Body of pancreas (tissue), 4 donors: ENCODE results near the gene POU5F2.

ENCODE experiments used
- CTCF ChIP-seq, 7 experiments: fragments of 450-650 bp in 4 of 7; fragments of 200-600 bp in 3 of 7; sonication (generic) in 3 of 7; IDR thresholded peaks; one replicate each; pipeline ENCODE4 v1.5.1; 2016 to 2019; ENCODE audit warnings: antibody characterized with exemption in 7 of 7
- POLR2A ChIP-seq, 3 donors: fragments of 450-650 bp; IDR thresholded peaks; one replicate each; pipeline ENCODE4 v1.6.1; 2016; ENCODE audit warnings: antibody characterized with exemption in 3 of 3, mild to moderate bottlenecking in 2 of 3

DNA sequence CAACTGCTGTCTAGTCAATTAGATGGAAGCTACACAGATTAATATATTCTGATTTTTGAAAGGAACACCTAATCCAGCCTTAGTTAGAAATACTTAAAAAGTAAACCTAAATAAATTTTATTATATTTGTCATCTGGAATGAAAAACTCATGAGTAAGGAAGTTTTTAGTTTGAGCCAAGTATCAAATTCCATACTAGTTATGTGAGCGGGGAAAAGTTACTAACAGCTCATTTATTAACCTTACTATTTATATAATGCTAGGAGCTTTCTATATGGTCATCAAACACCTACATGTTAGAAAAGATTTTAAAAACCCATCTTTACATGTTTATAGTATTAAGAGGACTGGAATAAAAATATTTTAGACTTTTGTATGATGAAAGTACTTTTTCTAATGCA is 41.6 kb upstream of the POU5F2 start:
- TF ChIP-seq CTCF (IDR thresholded peaks at IDR 0.05): no peak
- TF ChIP-seq POLR2A (IDR thresholded peaks at IDR 0.05): no peak
